Colonic mucosa (tissue), 4 donors: Measurements from ENCODE around the gene YTHDC2. TPM values are rescaled to one million over a fixed set of nuclear protein-coding genes. Genes with fewer than 3 reads are reported as not detected.

Experiments
- DNase-seq: peaks from one replicate; pipeline ENCODE4 v3.0.0-alpha.2; 2020
- H3K27ac ChIP-seq: fragments of 200-600 bp; one replicate; pipeline ENCODE4 v1.8.0; 2021
- H3K27me3 ChIP-seq: fragments of 200-600 bp; one replicate; pipeline ENCODE4 v1.8.0; 2021
- H3K36me3 ChIP-seq: fragments of 200-600 bp; one replicate; pipeline ENCODE4 v1.8.0; 2021
- H3K4me1 ChIP-seq: fragments of 200-600 bp; one replicate; pipeline ENCODE4 v1.8.0; 2021; ENCODE audit warnings: mild to moderate bottlenecking
- H3K4me3 ChIP-seq: fragments of 200-600 bp; one replicate; pipeline ENCODE4 v1.8.0; 2021
- H3K9ac ChIP-seq, 2 donors: one replicate each; pipeline ENCODE4 v1.7.0; 2013; ENCODE audit warnings: control low read depth in 2 of 2, low read depth in 2 of 2, low read length in 2 of 2
- H3K9me3 ChIP-seq: fragments of 200-600 bp; one replicate; pipeline ENCODE4 v1.8.0; 2021
- intact Hi-C: fragments of 100-400 bp; cut with DNase I; formaldehyde crosslinking; loops from one replicate; pipeline ENCODE4 v1.14.1; 2022
- total RNA-seq, 2 donors: library from RNA; stranded (reverse); fragmentation: NEBNext Ultra II Directional in 1 of 2; extraction: Animal tissue kit (Norgen Biotek cat#: 25700) in 1 of 2; gene quantifications; one replicate each; pipeline ENCODE4 v1.2.1, GENCODE V29; 2021
- TF ChIP-seq, protein P1 (sequence below): fragments of 200-600 bp; IDR thresholded peaks from one replicate; pipeline ENCODE4 v1.8.0; 2022; ENCODE audit warnings: antibody characterized with exemption, mild to moderate bottlenecking
- donor health status: healthy.
- donor health status: DM: no; HTN: no; CAD: no.
- donor health status: DM: no; HTN: no; CAD: no.

Gene YTHDC2
- total RNA-seq, 2 donors from 2014 or later: 22.6 to 22.8 TPM

- Histone ChIP-seq H3K4me3 (no peak overlapping the region), H3K4me1 (no peaks in the 10 kb centered on the region), H3K9ac (no peak overlapping the region), H3K36me3 (no peaks in the 10 kb centered on the region), H3K27ac (no peak overlapping the region), H3K27me3 (no peaks in the 10 kb centered on the region), H3K9me3 (no peaks in the 10 kb centered on the region)
- intact Hi-C loops: no loop called here
- no peak for DNase-seq
- TF ChIP-seq, protein P1, sequence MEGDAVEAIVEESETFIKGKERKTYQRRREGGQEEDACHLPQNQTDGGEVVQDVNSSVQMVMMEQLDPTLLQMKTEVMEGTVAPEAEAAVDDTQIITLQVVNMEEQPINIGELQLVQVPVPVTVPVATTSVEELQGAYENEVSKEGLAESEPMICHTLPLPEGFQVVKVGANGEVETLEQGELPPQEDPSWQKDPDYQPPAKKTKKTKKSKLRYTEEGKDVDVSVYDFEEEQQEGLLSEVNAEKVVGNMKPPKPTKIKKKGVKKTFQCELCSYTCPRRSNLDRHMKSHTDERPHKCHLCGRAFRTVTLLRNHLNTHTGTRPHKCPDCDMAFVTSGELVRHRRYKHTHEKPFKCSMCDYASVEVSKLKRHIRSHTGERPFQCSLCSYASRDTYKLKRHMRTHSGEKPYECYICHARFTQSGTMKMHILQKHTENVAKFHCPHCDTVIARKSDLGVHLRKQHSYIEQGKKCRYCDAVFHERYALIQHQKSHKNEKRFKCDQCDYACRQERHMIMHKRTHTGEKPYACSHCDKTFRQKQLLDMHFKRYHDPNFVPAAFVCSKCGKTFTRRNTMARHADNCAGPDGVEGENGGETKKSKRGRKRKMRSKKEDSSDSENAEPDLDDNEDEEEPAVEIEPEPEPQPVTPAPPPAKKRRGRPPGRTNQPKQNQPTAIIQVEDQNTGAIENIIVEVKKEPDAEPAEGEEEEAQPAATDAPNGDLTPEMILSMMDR: no peak
Measured at GRCh38 chr5:113527746-113528145, 14.3 kb downstream of the YTHDC2 start.

DNA sequence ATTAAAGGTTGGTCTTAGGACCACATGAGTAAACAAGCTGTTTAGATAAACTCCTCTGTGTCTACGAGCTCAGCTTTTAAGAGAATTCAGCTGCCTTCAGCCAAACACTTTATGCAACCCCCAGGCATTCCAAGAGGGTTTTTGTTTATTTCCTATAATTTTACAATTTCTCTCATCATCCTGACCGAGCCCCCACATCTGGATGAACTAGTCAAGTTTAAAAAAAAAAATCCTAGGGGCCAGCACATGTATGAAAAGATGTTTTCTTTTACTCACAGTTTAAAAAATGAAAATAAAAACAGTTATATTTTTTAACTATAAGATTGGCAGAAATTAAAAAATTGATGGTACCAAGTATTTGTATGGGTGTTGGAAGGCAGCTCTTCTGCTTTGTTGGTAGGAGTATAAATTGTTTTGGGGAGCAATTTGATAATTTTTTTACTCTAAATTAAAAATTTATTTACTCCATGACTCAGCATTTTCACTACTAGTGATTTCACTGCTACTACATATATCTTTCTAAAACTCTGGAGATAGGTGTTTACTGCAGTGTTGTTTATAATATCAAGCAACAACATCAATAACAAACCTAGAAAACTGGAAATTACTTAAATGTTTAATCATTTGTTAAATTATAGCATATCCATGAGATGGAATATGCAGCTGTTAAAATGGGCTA lies 18.1 kb downstream of the YTHDC2 start:
- no peak for DNase-seq
- Histone ChIP-seq H3K27ac (no peak overlapping the region), H3K36me3 (no peaks in the 10 kb centered on the region), H3K9me3 (no peaks in the 10 kb centered on the region), H3K9ac (no peak overlapping the region), H3K27me3 (no peaks in the 10 kb centered on the region), H3K4me1 (no peaks in the 10 kb centered on the region), H3K4me3 (no peak overlapping the region)
- intact Hi-C loops: no loop called here
- TF ChIP-seq, protein P1: no peak

- no peaks in the 10 kb centered on the region for H3K9me3 ChIP-seq
- H3K4me3 ChIP-seq: no peak overlapping the region
- no peaks in the 10 kb centered on the region for H3K27me3 ChIP-seq
- H3K36me3 ChIP-seq: no peaks in the 10 kb centered on the region
- intact Hi-C loops: no loop called here
- no peak for DNase-seq
- H3K9ac ChIP-seq: no peak overlapping the region
- TF ChIP-seq, protein P1: no peak
- H3K27ac ChIP-seq: no peak overlapping the region
- H3K4me1 ChIP-seq: no peaks in the 10 kb centered on the region
Measured at GRCh38 chr5:113538313-113538712, 24.8 kb downstream of the YTHDC2 start.

GRCh38 chr5:113546703-113547183 lies 33.2 kb downstream of the YTHDC2 start:
- TF ChIP-seq, protein P1: no peak
- intact Hi-C loops: no loop called here
- Histone ChIP-seq H3K4me3 (no peak overlapping the region), H3K27me3 (no peaks in the 10 kb centered on the region), H3K9me3 (no peaks in the 10 kb centered on the region), H3K27ac (no peak overlapping the region), H3K36me3 (no peaks in the 10 kb centered on the region), H3K9ac (no peak overlapping the region), H3K4me1 (no peaks in the 10 kb centered on the region)
- DNase-seq: no peak

GRCh38 chr5:113548396-113548795 lies 34.9 kb downstream of the YTHDC2 start:
- intact Hi-C loops: no loop called here
- TF ChIP-seq, protein P1: no peak
- no peak for DNase-seq
- Histone ChIP-seq H3K4me1 (no peaks in the 10 kb centered on the region), H3K27me3 (no peaks in the 10 kb centered on the region), H3K27ac (no peak overlapping the region), H3K9me3 (no peaks in the 10 kb centered on the region), H3K4me3 (no peak overlapping the region), H3K36me3 (no peaks in the 10 kb centered on the region), H3K9ac (no peak overlapping the region)
